Measurements from ENCODE around the gene PEX14.

GRCh38 chr1:10479296-10479695 lies 4.5 kb downstream of the PEX14 start:
- TF ChIP-seq CTCF (IDR thresholded peaks at IDR 0.05; ENCODE audit: low read depth, low read length) (no peak), EZH2phosphoT487 (IDR thresholded peaks at IDR 0.05; ENCODE audit: low read depth) (no peak)

Data from OCI-LY3 (cell line).